ENCODE data around the gene SELENOF. TPM values are rescaled to one million over a fixed set of nuclear protein-coding genes. Genes with fewer than 3 reads are reported as not detected.
A peak's percentile ranks its signal among the peaks of the same experiment; 100 is the strongest.

The SELENOF gene
- total and polyA plus RNA-seq, 2 of the 13 experiments (the other 11 are each of a cell fraction or from before 2014, with no cell fraction given): 133 to 163 TPM

DNA sequence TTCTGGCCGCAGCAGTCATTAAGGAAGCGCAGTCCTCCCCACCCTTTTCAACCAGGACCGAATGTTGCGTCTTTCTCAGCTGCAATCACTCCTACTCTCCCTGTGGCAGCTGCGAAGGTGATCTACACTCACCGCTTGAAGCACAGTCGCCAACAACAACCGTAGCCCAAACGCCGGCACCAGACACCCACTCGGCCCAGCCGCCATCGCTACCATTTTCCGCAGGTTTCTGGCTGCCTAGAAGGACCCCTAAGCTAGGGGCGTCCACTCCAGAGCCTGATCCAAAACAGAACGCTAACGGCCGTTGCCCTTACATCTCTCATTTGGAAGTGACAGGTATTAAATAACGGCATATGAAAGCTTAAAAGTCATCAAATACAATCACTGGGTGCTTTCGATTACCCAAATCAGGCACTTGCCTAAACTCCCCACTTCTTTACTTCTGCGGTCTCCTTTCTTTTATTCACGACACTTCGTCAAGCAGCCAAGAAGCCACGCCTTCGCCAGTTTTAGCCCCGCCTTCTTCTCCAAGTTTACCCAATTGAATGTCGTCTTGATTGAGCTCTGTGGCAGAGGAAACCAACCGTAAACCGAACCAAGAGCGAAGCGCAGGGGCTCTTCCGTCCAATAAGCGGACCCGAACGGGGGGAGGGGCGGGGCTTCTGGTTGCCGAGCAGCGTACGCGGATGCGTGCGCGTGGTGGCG is at the start of gene SELENOF (continued):
- no peak for TF ChIP-seq PHF21A (CRISPR knock-in tag; IDR thresholded peaks at IDR 0.05)
- no peak for TF ChIP-seq ZBTB44 (CRISPR knock-in tag; IDR thresholded peaks at IDR 0.05)
- TF ChIP-seq ZBTB42 (CRISPR knock-in tag; IDR thresholded peaks at IDR 0.05): no peak
- TF ChIP-seq NR2C2 (CRISPR knock-in tag; IDR thresholded peaks at IDR 0.05; ENCODE audit: borderline replicate concordance): peak; percentile 19; the same call in 1 of the 2 replicates
- TF ChIP-seq RERE (CRISPR knock-in tag; IDR thresholded peaks at IDR 0.05; ENCODE audit: low read depth): no peak
- no peak for TF ChIP-seq RELA (CRISPR knock-in tag; IDR thresholded peaks at IDR 0.05)
- TF ChIP-seq PRPF4 (IDR thresholded peaks at IDR 0.05; ENCODE audit: low read depth, low read length, poor library complexity, severe bottlenecking): no peak
- TF ChIP-seq ZNF383 (CRISPR knock-in tag; IDR thresholded peaks at IDR 0.05; ENCODE audit: borderline replicate concordance): no peak
- no peak; the same call in 1 of the 2 replicates for TF ChIP-seq MED1 (CRISPR knock-in tag; IDR thresholded peaks at IDR 0.05)
- 0 out of 2 replicates have a peak, but pooled peaks have one; percentile 15 for TF ChIP-seq BRCA1 (CRISPR knock-in tag; IDR thresholded peaks at IDR 0.05)
- no peak for TF ChIP-seq ZC3H13 (CRISPR knock-in tag; IDR thresholded peaks at IDR 0.05)
- TF ChIP-seq SIN3A (IDR thresholded peaks at IDR 0.05; ENCODE audit: borderline replicate concordance, low read depth, low read length): peak; percentile 79; the same call in 1 of the 2 replicates
- TF ChIP-seq HOXD1 (CRISPR knock-in tag; IDR thresholded peaks at IDR 0.05): no peak
- no peak for TF ChIP-seq SNAPC2 (CRISPR knock-in tag; IDR thresholded peaks at IDR 0.05)
- TF ChIP-seq E2F1 (CRISPR knock-in tag; IDR thresholded peaks at IDR 0.05): 0 out of 2 replicates have a peak, but pooled peaks have one; percentile 10
- TF ChIP-seq, protein P1, sequence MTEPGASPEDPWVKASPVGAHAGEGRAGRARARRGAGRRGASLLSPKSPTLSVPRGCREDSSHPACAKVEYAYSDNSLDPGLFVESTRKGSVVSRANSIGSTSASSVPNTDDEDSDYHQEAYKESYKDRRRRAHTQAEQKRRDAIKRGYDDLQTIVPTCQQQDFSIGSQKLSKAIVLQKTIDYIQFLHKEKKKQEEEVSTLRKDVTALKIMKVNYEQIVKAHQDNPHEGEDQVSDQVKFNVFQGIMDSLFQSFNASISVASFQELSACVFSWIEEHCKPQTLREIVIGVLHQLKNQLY (CRISPR knock-in tag; IDR thresholded peaks at IDR 0.05): no peak
- TF ChIP-seq BORCS8-MEF2B (CRISPR knock-in tag; IDR thresholded peaks at IDR 0.05): no peak
- no peak for TF ChIP-seq ETV6 (CRISPR knock-in tag; conservative IDR thresholded peaks at IDR 0.05)
- no peak for TF ChIP-seq TEAD2 (CRISPR knock-in tag; IDR thresholded peaks at IDR 0.05)
- TF ChIP-seq ZNF24 (IDR thresholded peaks at IDR 0.05): no peak
- TF ChIP-seq NFE2L1 (CRISPR knock-in tag; IDR thresholded peaks at IDR 0.05; ENCODE audit: borderline replicate concordance): no peak
- no peak for TF ChIP-seq CHCHD3 (CRISPR knock-in tag; IDR thresholded peaks at IDR 0.05)
- no peak for TF ChIP-seq ZNF121 (CRISPR knock-in tag; IDR thresholded peaks at IDR 0.05)
